ENCODE results near the gene SYTL4.

- TF ChIP-seq CTCF (IDR thresholded peaks at IDR 0.05) (no peak), POLR2A (IDR thresholded peaks at IDR 0.05; ENCODE audit: low read depth) (no peak), EP300 (IDR thresholded peaks at IDR 0.05) (no peak), POLR2AphosphoS5 (IDR thresholded peaks at IDR 0.05) (no peak)
These were observed 50.3 kb downstream of the SYTL4 start for GRCh38 chrX:100681599-100681998.
